NCI-H345 (cell line): ENCODE data around the gene BCL2L14.

ENCODE experiments used
- DNase-seq: peaks from one replicate; lab custom pipeline; 2025; lab: John Stamatoyannopoulos, UW

BCL2L14 gene

DNA sequence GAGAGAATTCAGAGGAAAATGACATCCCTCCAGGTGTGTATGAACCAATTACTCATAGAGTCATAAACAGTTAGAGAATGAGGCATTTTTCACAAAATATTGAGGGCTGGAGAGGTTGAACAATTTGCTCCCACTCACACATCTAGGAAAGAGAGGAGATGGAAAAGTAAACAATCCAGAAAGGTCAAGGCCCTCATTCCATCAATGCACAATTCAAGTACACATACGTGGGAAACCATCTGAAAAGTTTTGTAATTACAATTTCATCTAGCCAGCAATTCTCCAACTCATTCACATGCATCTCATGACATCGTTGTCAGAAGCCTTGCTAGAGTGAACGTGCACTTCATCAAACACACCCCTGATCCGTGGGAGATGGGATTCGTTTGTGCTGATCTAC lies 15.7 kb upstream of the BCL2L14 start:
- DNase-seq: no peak

DNA sequence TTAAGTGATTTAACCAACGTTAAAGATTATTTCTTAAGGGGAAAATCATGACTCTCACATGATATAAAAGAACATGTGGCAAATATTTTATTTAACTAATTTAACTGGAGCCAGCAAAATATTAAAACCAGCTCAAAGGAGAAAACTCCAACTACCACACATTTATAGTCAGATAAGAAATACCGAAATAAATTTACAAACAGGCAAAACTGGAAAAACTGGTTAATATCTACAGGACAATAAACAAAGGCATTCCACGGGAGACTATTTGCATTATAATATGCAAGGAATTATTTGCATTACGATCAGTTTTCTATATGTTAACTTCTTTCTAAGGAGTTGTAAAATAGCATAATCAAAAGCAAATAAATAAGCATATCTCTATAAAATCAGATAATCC lies 13.8 kb upstream of the BCL2L14 start:
- no peak for DNase-seq

DNA sequence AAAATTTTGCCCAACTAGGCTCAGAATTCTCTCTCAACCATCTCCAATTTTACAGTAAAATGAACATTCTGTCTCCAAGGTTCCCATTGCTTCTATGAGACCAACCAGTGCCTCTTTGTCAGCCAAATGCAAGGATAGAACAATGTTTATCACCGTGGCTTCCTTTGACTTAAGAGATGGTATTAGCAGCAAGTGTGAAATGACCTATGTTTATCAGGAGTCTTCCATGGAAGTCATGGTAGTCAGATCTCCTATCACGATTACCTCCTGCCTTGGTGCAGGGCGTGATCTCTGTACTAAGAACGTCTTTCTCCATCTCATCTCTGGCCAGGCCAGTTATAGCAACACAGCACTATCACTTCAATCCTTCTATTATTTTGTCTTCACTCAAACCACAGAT lies 6.1 kb upstream of the BCL2L14 start:
- no peak for DNase-seq

DNA sequence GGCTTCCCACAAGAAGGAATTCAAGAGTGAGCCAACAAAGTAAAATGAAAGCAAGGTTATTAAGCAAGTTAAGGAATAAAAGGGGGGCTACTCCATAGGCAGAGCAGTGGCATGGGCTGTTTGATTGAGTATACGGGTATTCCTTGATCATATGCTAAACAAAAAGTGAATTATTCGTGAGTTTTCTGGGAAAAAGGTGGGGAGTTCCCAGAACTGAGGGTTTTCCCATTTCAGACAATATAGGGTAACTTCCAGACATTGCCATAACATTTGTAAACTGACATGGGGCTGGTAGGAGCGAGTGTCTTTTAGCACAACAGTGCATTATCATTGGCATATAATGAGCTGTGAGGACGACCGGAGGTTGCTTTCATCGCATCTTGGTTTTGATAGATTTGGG lies 2.0 kb upstream of the BCL2L14 start:
- no peak for DNase-seq

GRCh38 chr12:12069821-12070548 lies 754 bp upstream of the BCL2L14 start:
- DNase-seq: no peak

DNA sequence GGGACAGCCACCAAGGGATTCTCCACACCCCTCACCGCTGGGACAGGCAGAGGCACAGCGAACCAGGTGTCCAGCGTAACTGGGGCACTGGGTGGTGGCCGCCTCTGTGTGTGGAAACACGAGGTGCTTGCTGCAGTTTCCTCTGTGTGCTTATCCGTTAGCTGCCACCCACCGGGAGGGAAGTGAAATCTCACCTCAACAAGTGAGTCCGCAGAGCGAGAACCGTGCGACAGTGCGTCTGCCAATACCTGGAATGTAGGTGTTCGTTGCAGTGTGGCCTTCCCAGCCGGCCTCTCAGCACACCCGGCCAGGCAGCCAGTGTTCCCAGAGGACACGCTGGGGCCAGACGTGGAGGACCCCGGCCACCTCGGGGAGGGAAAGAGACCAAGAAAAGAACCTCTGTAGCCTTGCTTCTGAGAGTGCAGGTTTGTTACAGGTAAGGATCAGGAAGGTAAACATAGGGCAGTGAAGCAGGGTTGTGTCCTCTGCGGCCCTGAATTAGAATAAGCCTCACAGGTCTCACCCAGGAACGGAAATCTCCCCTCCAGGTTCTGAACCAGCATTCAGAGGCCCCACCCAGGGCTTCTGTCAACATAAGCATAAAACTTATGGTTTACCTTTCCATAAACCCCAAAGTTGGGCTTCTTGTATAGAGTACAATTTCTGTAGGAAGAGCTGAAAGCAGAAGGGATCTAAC lies 1.5 kb downstream of the BCL2L14 start:
- DNase-seq: no peak

GRCh38 chr12:12079291-12079690 lies 8.6 kb downstream of the BCL2L14 start:
- no peak for DNase-seq

GRCh38 chr12:12081836-12082497 lies 11.2 kb downstream of the BCL2L14 start:
- DNase-seq: peak; percentile 12

- no peak for DNase-seq
These were observed 12.9 kb downstream of the BCL2L14 start for GRCh38 chr12:12083688-12084087.

GRCh38 chr12:12086362-12086761 lies 15.6 kb downstream of the BCL2L14 start:
- DNase-seq: no peak

DNA sequence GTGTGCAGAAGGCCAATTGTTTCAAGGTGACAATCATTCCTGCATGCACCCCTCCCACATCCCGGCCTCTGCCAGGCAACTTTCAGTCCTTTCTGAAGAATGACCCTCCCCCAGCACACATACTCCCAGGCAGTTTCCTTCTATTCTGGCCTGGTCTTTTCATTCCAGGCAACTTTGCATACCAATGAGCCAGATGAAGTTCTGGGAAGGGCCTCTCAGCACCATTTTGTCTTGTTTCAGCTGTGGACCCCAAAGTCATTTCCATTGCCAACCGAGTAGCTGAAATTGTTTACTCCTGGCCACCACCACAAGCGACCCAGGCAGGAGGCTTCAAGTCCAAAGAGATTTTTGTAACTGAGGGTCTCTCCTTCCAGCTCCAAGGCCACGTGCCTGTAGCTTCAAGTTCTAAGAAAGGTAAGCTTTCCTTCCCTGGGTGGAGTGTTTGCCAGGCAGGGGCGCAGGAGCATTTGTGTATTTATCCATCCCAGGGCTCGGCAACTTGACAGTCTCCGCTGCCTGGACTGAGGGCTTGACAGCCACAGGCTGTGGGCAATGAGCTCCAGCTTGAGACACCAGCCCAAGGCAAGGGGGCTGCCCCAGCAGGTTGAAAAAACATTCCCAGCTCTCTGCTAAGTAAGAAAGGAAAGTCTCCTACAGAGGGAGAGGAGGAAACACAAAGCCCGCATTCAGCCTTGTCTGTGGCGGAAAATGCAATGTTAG lies 16.4 kb downstream of the BCL2L14 start:
- DNase-seq: no peak

DNA sequence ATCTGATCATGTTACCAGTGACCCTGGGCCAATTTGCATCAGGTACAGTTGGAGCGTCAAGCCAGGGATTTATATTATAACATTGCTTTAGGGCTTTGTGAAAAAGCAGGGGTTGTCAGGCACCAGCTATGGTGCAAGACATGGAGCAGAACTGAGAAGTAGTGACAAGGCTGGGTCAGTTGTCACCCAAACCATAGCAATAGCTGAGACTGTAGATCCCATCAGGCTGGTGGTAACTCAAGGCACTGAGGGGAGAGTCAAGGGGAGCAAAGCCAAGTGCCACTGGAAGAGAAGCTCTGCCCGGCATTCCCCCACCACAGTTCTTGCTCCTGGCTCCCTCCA lies 16.9 kb downstream of the BCL2L14 start:
- no peak for DNase-seq

DNA sequence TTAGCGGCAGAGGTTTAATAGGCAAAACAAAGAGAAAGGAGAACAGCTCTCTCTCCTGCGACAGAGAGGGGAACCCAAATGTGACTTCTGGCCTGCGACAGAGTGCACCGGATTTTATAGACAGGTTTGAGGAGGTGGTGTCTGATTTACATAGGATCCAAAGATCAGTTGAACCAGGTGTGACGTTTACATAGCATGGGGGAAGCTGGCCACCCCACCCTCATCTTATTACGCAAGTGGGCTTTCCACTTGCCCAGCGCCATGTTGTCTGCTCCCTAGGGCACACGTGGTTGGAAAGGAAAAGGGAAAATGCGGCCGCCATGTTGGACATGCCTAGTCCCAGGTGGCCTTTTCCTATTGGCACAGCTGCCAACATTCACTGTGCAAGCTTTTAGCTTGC lies 17.4 kb downstream of the BCL2L14 start:
- DNase-seq: no peak

- no peak for DNase-seq
These were observed 18.0 kb downstream of the BCL2L14 start for GRCh38 chr12:12088761-12089160.

GRCh38 chr12:12091071-12091470 lies 20.3 kb downstream of the BCL2L14 start:
- no peak for DNase-seq

DNA sequence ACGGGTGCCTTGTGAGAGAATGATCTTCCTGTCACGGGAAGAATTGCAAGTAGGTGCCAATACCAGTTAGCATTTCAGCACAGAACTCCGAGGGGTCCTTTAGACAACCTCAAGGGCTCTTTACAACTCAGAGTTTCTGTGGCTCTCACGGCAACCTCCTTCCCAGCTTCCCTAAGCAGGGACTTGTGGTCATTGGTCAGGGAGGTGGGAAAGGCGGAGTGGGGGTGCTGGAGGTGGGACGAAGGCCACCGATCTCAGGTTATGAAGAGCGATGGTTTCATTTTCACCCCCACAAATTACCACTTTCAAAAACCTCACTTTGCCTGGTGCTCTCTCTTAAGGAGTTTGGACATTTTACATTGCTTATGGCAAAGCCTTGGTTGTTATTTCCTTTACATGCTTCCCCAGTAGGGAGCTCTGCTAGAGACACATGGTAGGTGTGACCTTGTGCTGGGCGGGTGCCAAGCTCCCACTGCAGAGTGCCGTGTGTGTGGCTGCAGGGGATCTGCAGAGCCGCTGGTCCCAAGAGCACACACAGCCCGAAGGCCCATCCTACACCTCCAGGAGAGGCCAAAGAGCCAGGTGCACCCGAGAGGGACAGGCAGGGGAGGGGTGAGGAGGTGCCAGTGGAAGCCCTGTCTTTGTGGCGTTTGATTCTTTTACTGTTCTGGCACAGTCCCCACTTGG lies 21.4 kb downstream of the BCL2L14 start:
- peak; percentile 84 for DNase-seq

- no peak for DNase-seq
These were observed 23.7 kb downstream of the BCL2L14 start for GRCh38 chr12:12094481-12094880.

GRCh38 chr12:12095021-12095420 lies 24.3 kb downstream of the BCL2L14 start:
- DNase-seq: no peak

- DNase-seq: no peak
These were observed 27.4 kb downstream of the BCL2L14 start for GRCh38 chr12:12097891-12098690.

- no peak for DNase-seq
These were observed 27.9 kb downstream of the BCL2L14 start for GRCh38 chr12:12098691-12099015.

DNA sequence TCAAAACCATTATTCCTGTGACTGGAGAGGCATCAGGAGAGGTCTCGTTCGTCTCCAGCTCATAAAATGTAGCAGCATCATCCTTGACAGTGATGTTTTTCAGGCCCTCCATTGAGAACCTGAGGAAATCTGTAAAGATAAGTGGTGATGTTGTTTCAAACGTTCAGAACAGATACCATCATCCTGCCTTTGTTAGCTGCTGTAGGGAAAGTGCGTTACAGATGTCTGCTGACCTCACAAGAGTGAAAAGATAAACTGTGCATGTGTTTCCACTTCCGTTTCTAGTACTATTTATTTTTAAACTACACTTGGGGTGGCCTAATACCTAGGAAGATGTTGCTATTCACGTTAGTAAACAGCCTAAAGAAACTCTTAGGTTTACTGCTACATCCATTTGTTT lies 28.4 kb downstream of the BCL2L14 start:
- DNase-seq: no peak
